ENCODE measurements around the gene ENDOD1.
"Not testable (repeated sequence)": the region's sequence is repeated elsewhere in the genome, so short reads cannot be mapped to it uniquely, and the experiment has no call there.

The ENDOD1 gene

DNA sequence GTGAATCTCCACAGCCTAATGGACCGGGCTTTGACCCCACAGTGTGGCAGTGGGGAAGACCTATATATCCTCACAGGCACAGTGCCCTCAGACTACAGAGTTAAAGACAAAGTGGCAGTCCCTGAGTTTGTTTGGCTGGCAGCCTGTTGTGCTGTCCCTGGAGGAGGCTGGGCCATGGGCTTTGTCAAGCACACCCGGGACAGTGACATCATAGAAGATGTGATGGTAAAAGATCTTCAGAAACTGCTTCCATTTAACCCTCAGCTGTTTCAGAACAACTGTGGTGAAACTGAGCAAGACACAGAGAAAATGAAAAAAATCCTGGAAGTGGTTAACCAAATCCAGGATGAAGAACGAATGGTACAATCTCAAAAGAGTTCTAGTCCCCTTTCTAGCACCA is 39.0 kb downstream of the ENDOD1 start:
- no peak overlapping the region for H3K27ac Mint-ChIP-seq
- peaks cover 18% of the 10 kb centered on the region for H3K36me3 Mint-ChIP-seq
- H3K4me3 Mint-ChIP-seq, result no peak overlapping the region
- CTCF ChIA-PET, result no interaction called here
- no peak for DNase-seq
- peaks cover 7% of the 10 kb centered on the region for H3K4me1 Mint-ChIP-seq
- no peaks in the 10 kb centered on the region for H3K27me3 Mint-ChIP-seq
- H3K9me3 Mint-ChIP-seq, result no peaks in the 10 kb centered on the region

DNA sequence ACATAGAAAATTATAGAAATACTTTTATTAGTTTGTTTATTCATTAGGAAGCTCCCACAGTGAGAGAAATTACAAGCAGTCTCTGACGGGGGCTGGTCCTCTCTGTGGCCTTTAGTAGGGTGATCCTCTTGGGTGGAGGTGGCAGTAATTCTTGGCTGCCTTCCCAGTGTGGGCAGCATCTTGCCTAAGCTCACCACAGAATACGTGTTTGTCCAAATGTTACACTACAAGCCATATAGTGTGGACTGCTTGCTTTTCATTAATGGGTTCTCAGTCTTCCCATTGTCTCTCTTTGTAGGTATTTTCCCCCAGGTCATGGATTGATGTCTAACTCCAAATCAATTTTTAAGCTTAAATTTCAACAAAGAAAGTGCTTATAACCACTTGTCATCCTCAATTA is 43.3 kb downstream of the ENDOD1 start:
- peaks cover 19% of the 10 kb centered on the region for H3K36me3 Mint-ChIP-seq
- no peaks in the 10 kb centered on the region for H3K27me3 Mint-ChIP-seq
- DNase-seq, result no peak
- peaks cover 9% of the 10 kb centered on the region for H3K4me1 Mint-ChIP-seq
- CTCF ChIA-PET, result no interaction called here
- no peak overlapping the region for H3K27ac Mint-ChIP-seq
- no peaks in the 10 kb centered on the region for H3K9me3 Mint-ChIP-seq
- no peak overlapping the region for H3K4me3 Mint-ChIP-seq

DNA sequence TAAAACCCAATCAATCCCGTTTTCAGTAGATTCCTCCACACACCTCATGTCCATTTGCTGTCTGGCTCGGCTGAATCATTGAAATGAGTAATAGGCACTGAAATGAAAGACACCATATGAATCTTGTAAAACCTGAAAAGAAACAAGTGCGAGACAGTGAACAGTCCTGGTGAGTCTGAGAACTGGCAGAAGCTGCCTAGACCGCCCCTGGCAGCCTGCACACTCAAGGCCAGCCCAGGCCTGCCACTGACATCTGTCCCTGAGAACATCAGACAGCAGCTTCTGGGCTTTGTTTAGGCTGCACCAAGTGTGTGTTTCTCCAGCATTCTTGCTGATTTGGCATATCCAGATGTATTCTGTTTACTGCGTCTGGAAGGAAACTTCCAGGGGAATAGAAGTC is 44.8 kb downstream of the ENDOD1 start:
- Mint-ChIP-seq H3K27me3 (no peaks in the 10 kb centered on the region), H3K4me1 (peaks cover 6% of the 10 kb centered on the region), H3K9me3 (no peaks in the 10 kb centered on the region), H3K4me3 (no peak overlapping the region), H3K27ac (no peak overlapping the region), H3K36me3 (peaks cover 11% of the 10 kb centered on the region)
- no peak for DNase-seq
- CTCF ChIA-PET, result no interaction called here

DNA sequence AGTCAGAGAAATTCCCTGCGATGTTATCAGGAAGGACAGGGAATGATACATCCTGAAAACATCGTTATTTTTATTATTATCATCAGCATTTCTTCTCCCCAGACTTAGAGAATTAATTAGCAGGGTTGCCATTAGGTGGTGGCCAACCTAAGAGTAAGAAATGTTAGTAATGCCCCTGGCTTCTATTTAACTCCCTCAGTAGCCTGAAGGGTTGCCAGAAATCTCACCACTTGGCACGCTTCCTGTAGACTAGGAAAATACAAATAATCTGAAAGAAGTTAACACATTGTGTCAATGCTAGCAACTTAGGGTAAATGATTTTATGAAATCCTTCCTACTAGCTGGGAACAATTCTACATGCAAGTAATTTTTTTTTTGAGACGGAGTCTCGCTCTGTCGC is 45.5 kb downstream of the ENDOD1 start:
- Mint-ChIP-seq H3K4me3 (no peak overlapping the region), H3K4me1 (peaks cover 6% of the 10 kb centered on the region)
- CTCF ChIA-PET, result no interaction called here

DNA sequence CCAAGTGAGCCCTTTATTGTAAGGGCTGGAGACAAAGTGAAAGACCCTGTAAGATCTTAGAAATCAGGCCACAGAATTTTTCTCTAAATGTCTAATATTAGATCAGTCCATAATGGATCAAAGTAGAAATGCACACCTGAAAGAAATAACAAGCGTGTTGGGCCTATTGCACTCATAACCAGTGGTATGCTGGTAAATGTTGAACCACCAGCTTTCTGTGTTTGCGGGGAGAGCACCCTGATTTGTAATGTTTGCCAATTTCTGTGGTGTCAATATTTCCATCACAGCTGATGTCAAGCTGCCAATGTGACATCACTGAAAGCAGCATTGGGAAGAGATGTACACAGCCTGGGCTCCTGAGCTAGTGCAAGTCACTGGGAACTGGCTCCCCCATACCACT is 46.2 kb downstream of the ENDOD1 start:
- Mint-ChIP-seq H3K4me3 (no peak overlapping the region), H3K27ac (peak overlapping the region; percentile 1), H3K27me3 (peaks cover 10% of the 10 kb centered on the region), H3K36me3 (peaks cover 4% of the 10 kb centered on the region), H3K4me1 (peaks cover 6% of the 10 kb centered on the region), H3K9me3 (no peaks in the 10 kb centered on the region)
- CTCF ChIA-PET, result interaction anchor here (1.2 to 8.4 kb wide), 4 partner anchors 12 to 66 kb away, joined by 3 to 87 read pairs (median 6); partner anchors contain the start of gene SRSF8
- DNase-seq, result no peak

More for the DNA sequence above, 45.5 kb downstream of the ENDOD1 start:
- no peak for DNase-seq
- peaks cover 3% of the 10 kb centered on the region for H3K27me3 Mint-ChIP-seq
- H3K9me3 Mint-ChIP-seq, result no peaks in the 10 kb centered on the region
- H3K36me3 Mint-ChIP-seq, result peaks cover 6% of the 10 kb centered on the region
- H3K27ac Mint-ChIP-seq, result no peak overlapping the region

DNA sequence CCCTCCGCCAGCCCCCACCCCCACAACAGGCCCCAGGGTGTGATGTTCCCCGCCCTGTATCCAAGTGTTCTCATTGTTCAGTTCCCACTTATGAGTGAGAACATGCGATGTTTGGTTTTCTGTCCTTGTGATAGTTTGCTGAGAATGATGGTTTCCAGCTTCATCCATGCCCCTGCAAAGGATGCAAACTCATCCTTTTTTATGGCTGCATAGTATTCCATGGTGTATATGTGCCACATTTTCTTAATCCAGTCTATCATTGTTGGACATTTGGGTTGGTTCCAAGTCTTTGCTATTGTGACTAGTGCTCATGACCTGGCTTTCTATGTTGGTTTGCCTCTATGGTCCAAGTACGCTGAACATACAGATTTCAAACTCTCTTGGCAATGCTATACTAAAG is 47.1 kb downstream of the ENDOD1 start:
- CTCF ChIA-PET, result interaction anchor here (0.7 to 8.4 kb wide), 6 partner anchors 11 to 67 kb away, joined by 3 to 87 read pairs (median 6); partner anchors contain the start of gene SRSF8
- not testable (repeated sequence) for H3K27ac Mint-ChIP-seq, H3K9me3 Mint-ChIP-seq, H3K36me3 Mint-ChIP-seq, DNase-seq, H3K27me3 Mint-ChIP-seq, H3K4me1 Mint-ChIP-seq, H3K4me3 Mint-ChIP-seq

DNA sequence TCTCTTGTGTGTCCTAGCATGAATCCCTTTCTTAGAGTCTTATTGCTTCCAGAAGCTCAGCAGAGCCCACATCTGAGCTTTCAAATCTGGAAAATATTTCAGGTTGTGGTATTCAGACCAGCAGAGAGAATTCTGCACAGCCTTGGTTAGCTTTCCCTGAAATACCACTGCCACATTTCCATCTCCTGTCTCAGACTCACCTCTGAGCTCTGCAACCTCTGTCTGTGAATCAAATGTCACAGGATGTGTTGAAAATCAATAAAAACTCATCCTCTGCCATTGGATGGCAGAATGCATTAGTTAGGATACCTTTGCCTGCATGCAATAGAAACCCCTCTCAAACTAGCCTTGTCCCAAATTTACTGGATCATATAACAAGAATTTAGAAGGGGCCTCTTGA is 47.7 kb downstream of the ENDOD1 start:
- CTCF ChIA-PET, result interaction anchor here (0.7 to 8.4 kb wide), 8 partner anchors 10 to 68 kb away, joined by 3 to 87 read pairs (median 4); partner anchors contain the start of genes ENDOD1 and SRSF8
- H3K27ac Mint-ChIP-seq, result no peak overlapping the region
- no peaks in the 10 kb centered on the region for H3K9me3 Mint-ChIP-seq

DNA sequence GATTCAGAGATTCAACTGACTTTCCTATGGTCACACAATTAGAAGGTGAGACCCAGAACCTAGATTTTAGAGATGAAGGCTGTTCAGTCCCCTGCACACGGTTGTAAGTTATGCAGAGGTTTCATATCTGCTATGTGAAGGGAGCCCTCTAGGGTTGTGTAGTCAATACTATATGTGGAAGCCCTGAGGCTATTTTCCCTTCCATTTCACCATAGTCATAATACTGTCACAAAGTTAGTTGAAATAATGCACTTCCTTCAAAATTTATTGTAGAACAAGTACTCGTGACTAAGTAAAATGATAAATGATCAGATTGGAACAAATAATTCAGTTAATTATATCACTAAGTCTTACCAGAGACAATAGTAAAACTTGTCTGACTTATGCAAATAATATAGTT is 48.8 kb downstream of the ENDOD1 start:
- CTCF ChIA-PET, result interaction anchor here (1.9 to 8.4 kb wide), 2 partner anchors 44 to 69 kb away, joined by 12 to 87 read pairs; partner anchors contain the start of gene SRSF8
- H3K36me3 Mint-ChIP-seq, result peaks cover 2% of the 10 kb centered on the region

More for the DNA sequence above, 47.7 kb downstream of the ENDOD1 start:
- peaks cover 4% of the 10 kb centered on the region for H3K36me3 Mint-ChIP-seq
- peaks cover 15% of the 10 kb centered on the region for H3K27me3 Mint-ChIP-seq
- H3K4me3 Mint-ChIP-seq, result no peak overlapping the region
- peaks cover 6% of the 10 kb centered on the region for H3K4me1 Mint-ChIP-seq
- no peak for DNase-seq

DNA sequence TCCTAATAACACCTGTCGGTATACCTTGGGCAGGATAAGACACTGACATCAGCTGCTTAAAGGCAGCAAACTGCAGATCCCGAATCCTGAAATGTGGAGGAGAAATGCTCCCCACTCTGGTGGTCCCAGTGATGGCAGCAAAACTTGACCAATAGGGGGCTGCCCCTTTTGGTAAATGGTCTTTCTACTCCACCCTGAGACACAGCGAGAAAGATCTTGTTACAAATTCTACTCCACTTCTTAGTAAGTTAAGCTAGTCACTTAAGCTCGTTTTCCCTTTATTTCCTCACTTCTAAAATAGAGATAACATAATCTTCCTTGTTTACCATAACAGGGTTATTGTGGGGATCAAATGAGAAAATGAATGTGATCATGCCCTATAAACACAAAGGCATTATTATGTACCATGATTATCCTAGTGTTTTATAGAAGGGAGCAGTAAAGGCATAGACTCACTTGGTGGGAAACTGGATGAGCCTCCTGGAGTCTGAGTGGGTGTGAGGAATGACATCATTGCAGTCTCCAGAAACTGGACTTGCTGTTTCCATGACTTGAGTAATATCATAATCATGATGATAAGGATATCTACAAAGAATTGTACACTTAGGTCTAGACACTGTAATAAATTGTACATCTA is 50.9 kb downstream of the ENDOD1 start:
- Mint-ChIP-seq H3K9me3 (no peaks in the 10 kb centered on the region), H3K36me3 (peaks cover 2% of the 10 kb centered on the region), H3K27ac (no peak overlapping the region), H3K4me3 (no peak overlapping the region), H3K27me3 (peaks cover 40% of the 10 kb centered on the region), H3K4me1 (peaks cover 12% of the 10 kb centered on the region)
- no peak for DNase-seq
- CTCF ChIA-PET, result interaction anchor here (0.6 to 8.4 kb wide), 4 partner anchors 10 to 247 kb away, joined by 3 to 87 read pairs (median 4); partner anchors contain the start of genes ENDOD1 and SRSF8

More for the DNA sequence above, 48.8 kb downstream of the ENDOD1 start:
- Mint-ChIP-seq H3K27ac (no peak overlapping the region), H3K4me1 (peaks cover 6% of the 10 kb centered on the region), H3K27me3 (peaks cover 23% of the 10 kb centered on the region), H3K9me3 (no peaks in the 10 kb centered on the region), H3K4me3 (no peak overlapping the region)
- no peak for DNase-seq

DNA sequence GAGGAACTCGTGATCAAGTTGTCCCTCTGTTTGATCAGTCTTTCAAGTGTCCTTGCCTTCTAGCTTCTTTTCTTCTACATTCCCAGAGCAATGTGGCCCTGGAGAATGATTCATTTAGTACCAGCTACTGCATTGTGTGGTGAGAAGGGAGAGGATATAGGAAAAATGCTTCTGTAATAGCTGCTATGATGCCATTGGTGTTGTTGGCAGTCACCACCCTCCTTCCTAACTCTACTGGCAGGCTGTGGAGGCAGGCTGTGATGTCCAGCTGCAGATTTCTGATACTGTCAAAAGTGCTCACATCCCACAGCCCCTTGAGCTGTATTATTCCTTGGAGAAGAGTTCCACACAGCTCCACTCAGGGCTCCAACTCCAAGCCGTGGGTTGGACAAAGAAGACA is 52.8 kb downstream of the ENDOD1 start:
- Mint-ChIP-seq H3K4me1 (peaks cover 12% of the 10 kb centered on the region), H3K36me3 (no peaks in the 10 kb centered on the region), H3K9me3 (no peaks in the 10 kb centered on the region), H3K27me3 (peaks cover 50% of the 10 kb centered on the region), H3K27ac (no peak overlapping the region), H3K4me3 (no peak overlapping the region)
- no peak for DNase-seq
- CTCF ChIA-PET, result interaction anchor here (0.8 to 8.4 kb wide), 5 partner anchors 10 to 622 kb away, joined by 3 to 87 read pairs (median 4); partner anchors contain the start of gene SRSF8

DNA sequence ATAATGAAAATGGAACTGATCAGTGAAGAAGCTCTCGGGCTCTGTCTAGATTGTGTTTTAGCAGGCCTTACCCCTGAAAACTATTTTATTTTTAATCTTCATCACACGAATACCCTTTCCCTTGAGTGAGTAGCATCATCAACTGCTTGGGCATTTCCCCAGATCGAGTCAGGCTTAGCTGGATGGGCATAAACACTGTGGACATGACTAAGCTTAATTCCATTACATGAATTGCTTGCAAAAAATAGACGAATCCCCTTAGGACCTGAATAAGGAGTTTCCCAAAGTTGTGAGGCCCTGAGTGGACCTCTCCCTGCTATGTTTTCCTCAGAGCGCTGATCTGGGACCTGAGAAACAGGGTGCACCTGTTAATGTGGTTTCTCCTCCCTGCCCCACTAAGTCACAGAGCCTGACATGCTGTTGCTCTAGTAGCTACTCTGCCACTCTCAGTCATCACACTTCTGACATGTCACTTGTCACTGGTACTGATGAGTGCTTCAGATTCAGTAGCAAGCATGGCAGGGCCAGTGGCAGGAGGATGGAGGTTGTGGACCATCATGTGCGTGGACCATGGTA is 53.5 kb downstream of the ENDOD1 start:
- Mint-ChIP-seq H3K27me3 (peaks cover 53% of the 10 kb centered on the region), H3K4me1 (peaks cover 13% of the 10 kb centered on the region), H3K9me3 (no peaks in the 10 kb centered on the region), H3K27ac (no peak overlapping the region), H3K36me3 (no peaks in the 10 kb centered on the region), H3K4me3 (no peak overlapping the region)
- DNase-seq, result no peak
- CTCF ChIA-PET, result interaction anchor here (0.8 to 8.4 kb wide), 3 partner anchors 74 to 621 kb away, joined by 3 to 87 read pairs (median 4); partner anchors contain the start of gene SRSF8

DNA sequence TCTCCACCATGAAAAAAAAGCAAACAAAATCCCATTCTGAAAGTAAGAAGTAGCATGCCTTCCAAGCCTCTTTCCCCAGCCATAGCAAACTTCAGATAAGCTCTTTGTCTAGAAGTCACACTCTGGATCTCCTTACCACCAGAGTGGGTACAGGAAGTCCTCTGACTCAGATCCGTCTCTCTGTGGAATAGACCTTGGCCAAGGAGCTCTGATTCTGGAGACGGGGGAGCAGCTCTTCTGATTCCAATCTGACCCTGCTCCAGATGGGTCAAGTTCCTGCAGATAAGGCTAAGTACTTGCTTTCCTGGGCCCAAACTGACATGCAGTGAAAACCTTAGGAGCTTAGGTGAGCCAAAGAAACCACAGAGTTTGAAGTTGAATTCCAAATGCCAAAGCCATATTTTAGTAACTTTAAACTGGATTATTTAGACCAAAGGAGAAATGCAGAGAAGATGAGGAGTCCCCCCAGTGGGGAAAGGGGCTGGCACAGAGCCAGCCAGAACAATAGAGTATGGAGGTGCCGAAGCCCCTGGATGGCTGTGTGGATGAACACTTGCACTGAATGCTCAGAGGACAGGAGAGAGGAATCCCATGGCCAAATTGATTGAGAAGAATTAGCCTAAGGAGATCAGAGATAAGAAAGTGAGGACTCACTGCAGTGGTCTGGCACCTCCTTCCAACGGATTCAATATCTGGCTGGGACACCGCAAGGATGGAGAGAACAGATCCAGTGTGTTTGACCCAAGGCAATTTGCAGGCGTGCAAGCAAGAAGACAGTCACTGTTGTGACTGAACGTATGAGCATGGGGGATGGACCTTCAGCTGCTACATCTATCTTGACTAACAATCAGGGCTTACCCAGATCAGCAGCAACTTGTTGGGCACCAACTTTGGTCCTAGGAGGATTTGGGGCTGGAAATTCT is 54.9 kb downstream of the ENDOD1 start:
- H3K36me3 Mint-ChIP-seq, result no peaks in the 10 kb centered on the region
- no peak for DNase-seq
- H3K27ac Mint-ChIP-seq, result no peak overlapping the region
- CTCF ChIA-PET, result interaction anchor here (12.2 kb wide), 1 partner anchor 75 kb away, joined by 133 read pairs; the partner anchor contains the start of gene SRSF8
- H3K27me3 Mint-ChIP-seq, result peaks cover 53% of the 10 kb centered on the region
- H3K4me3 Mint-ChIP-seq, result no peak overlapping the region
- H3K9me3 Mint-ChIP-seq, result no peaks in the 10 kb centered on the region
- peaks cover 15% of the 10 kb centered on the region for H3K4me1 Mint-ChIP-seq

DNA sequence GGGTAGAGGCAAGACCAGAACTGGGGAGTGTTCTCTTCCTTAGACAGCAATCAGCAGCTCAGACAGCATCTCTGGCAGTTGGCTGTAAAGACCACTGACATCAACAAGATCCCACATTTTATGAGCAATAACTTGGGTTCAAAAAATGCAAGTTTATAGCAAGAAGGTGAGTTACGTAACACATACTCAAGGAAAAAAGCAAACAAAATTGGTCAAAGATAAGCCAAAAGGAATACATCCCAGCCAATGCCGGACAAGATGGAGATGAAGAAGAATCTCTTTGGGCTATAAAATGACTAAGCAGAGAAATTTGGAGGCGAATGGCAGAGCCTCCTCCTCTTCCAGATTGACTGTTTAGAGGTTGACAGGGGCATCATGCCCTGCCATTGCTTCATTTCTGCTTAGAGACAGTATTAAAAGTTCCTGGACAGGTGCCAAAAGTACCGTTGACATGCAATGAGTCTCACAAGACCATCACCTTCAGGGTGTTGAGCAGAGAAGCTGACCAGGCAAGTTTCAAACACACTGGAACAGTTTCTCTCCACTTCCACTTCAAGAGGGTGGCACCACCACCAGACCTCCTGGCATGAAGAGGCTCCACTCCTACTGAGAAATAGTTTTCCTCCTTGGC is 55.9 kb downstream of the ENDOD1 start:
- H3K27ac Mint-ChIP-seq, result no peak overlapping the region
- no peak overlapping the region for H3K4me3 Mint-ChIP-seq
- H3K27me3 Mint-ChIP-seq, result peaks cover 53% of the 10 kb centered on the region
- H3K36me3 Mint-ChIP-seq, result no peaks in the 10 kb centered on the region
- H3K9me3 Mint-ChIP-seq, result no peaks in the 10 kb centered on the region
- H3K4me1 Mint-ChIP-seq, result peaks cover 20% of the 10 kb centered on the region
- no peak for DNase-seq
- CTCF ChIA-PET, result interaction anchor here (0.9 to 12.2 kb wide), 2 partner anchors 76 to 560 kb away, joined by 3 to 133 read pairs; partner anchors contain the start of gene SRSF8

All from activated naive CD4-positive, alpha-beta T cell treated with anti-CD3 and anti-CD28 coated beads, Interleukin-2, amount 10 ng/mL, durations not matched to agents 7 days and 5 days (primary cell).